H9 (cell line): ENCODE results near the gene DUSP23. TPM values are rescaled to one million over a fixed set of nuclear protein-coding genes. Genes with fewer than 3 reads are reported as not detected.

Experiments used
- DNase-seq: peaks from one replicate; pipeline ENCODE4 v3.0.0-alpha.2; 2017
- H2AFZ ChIP-seq: one replicate; pipeline ENCODE4 v1.6.1; 2013; ENCODE audit warnings: mild to moderate bottlenecking, low read length, control low read depth, moderate library complexity
- H2AK5ac ChIP-seq: 2 replicates; pipeline ENCODE4 v1.6.1; 2013; ENCODE audit warnings: low read length, control low read depth, mixed read lengths; ENCODE audit not compliant: insufficient read length
- H2BK120ac ChIP-seq: one replicate; pipeline ENCODE4 v1.6.1; 2013; ENCODE audit warnings: low read depth, mild to moderate bottlenecking, low read length, control low read depth, inconsistent platforms; ENCODE audit not compliant: poor library complexity, severe bottlenecking
- H2BK12ac ChIP-seq: 2 replicates; pipeline ENCODE4 v1.6.1; 2013; ENCODE audit warnings: low read length, control low read depth, mixed read lengths, low read depth; ENCODE audit not compliant: insufficient read length
- H2BK15ac ChIP-seq: 2 replicates; pipeline ENCODE4 v1.6.1; 2013; ENCODE audit warnings: low read depth, low read length, control low read depth
- H2BK20ac ChIP-seq: one replicate; pipeline ENCODE4 v1.6.1; 2013; ENCODE audit warnings: low read depth, mild to moderate bottlenecking, low read length, control low read depth, inconsistent platforms; ENCODE audit not compliant: poor library complexity, severe bottlenecking
- H2BK5ac ChIP-seq: 2 replicates; pipeline ENCODE4 v1.6.1; 2013; ENCODE audit warnings: low read length, control low read depth, mixed read lengths; ENCODE audit not compliant: insufficient read length
- H3K14ac ChIP-seq: 2 replicates; pipeline ENCODE4 v1.6.1; 2013; ENCODE audit warnings: low read length, control low read depth; ENCODE audit not compliant: insufficient read depth
- H3K18ac ChIP-seq: 2 replicates; pipeline ENCODE4 v1.6.1; 2013; ENCODE audit warnings: low read depth, mild to moderate bottlenecking, mixed read lengths, low read length, control low read depth; ENCODE audit not compliant: insufficient read length
- H3K23ac ChIP-seq: 2 replicates; pipeline ENCODE4 v1.6.1; 2013; ENCODE audit warnings: low read length, control low read depth, mixed read lengths, low read depth; ENCODE audit not compliant: insufficient read length
- H3K23me2 ChIP-seq: 2 replicates; pipeline ENCODE4 v1.6.1; 2013; ENCODE audit warnings: low read depth, mild to moderate bottlenecking, mixed read lengths, low read length, control low read depth; ENCODE audit not compliant: insufficient read length, poor library complexity, severe bottlenecking
- H3K27ac ChIP-seq: 2 replicates; pipeline ENCODE4 v1.5.1; 2013; ENCODE audit warnings: low read length, control low read depth, mixed read lengths, low read depth; ENCODE audit not compliant: insufficient read length
- H3K27me3 ChIP-seq: 2 replicates; pipeline ENCODE4 v1.6.1; 2013; ENCODE audit warnings: low read length, control low read depth, inconsistent platforms; ENCODE audit not compliant: insufficient read depth
- H3K4ac ChIP-seq: 2 replicates; pipeline ENCODE4 v1.6.1; 2013; ENCODE audit warnings: low read depth, mild to moderate bottlenecking, control low read depth, inconsistent platforms, low read length, moderate library complexity
- H3K4me1 ChIP-seq: 2 replicates; pipeline ENCODE4 v1.6.1; 2013; ENCODE audit warnings: low read length, control low read depth, inconsistent platforms; ENCODE audit not compliant: insufficient read depth
- H3K4me2 ChIP-seq: 2 replicates; pipeline ENCODE4 v1.6.1; 2013; ENCODE audit warnings: low read length, control low read depth, mixed read lengths; ENCODE audit not compliant: insufficient read length, insufficient read depth
- H3K56ac ChIP-seq: 2 replicates; pipeline ENCODE4 v1.6.1; 2013; ENCODE audit warnings: low read depth, mild to moderate bottlenecking, mixed read lengths, low read length, control low read depth; ENCODE audit not compliant: insufficient read length
- H3K79me1 ChIP-seq: 2 replicates; pipeline ENCODE4 v1.6.1; 2013; ENCODE audit warnings: low read depth, mild to moderate bottlenecking, moderate library complexity, low read length, control low read depth, inconsistent platforms; ENCODE audit not compliant: insufficient read depth, poor library complexity, severe bottlenecking
- H3K79me2 ChIP-seq: 2 replicates; pipeline ENCODE4 v1.6.1; 2013; ENCODE audit warnings: low read length, control low read depth, inconsistent platforms; ENCODE audit not compliant: insufficient read depth
- H3K9ac ChIP-seq: 2 replicates; pipeline ENCODE4 v1.6.1; 2013; ENCODE audit warnings: low read length, control low read depth, mixed read lengths; ENCODE audit not compliant: insufficient read length; ENCODE audit errors: extremely low read depth
- H3K9me3 ChIP-seq: one replicate; pipeline ENCODE4 v1.6.1; 2013; ENCODE audit warnings: low read depth, low read length, inconsistent platforms; ENCODE audit not compliant: control insufficient read depth
- H3T11ph ChIP-seq: one replicate; pipeline ENCODE4 v1.6.1; 2013; ENCODE audit warnings: mild to moderate bottlenecking, low read length, control low read depth, inconsistent platforms
- H4K20me1 ChIP-seq: one replicate; pipeline ENCODE4 v1.6.1; 2013; ENCODE audit not compliant: control insufficient read depth, insufficient read length, insufficient read depth
- H4K5ac ChIP-seq: 2 replicates; pipeline ENCODE4 v1.6.1; 2013; ENCODE audit warnings: low read depth, mild to moderate bottlenecking, mixed read lengths, low read length, control low read depth; ENCODE audit not compliant: insufficient read length
- H4K8ac ChIP-seq: replicated peaks from 2 replicates; pipeline ENCODE4 v1.6.1; 2013; ENCODE audit warnings: low read length, control low read depth, mixed read lengths, low read depth; ENCODE audit not compliant: insufficient read length
- H4K91ac ChIP-seq: 2 replicates; pipeline ENCODE4 v1.6.1; 2013; ENCODE audit warnings: low read depth, mild to moderate bottlenecking, moderate library complexity, mixed read lengths, low read length, control low read depth; ENCODE audit not compliant: insufficient read length
- H3K27ac Mint-ChIP-seq, 3 experiments: 2 replicates in 2 of 3; 3 replicates in 1 of 3; pipeline ENCODE4 v1.8.0; 2020 to 2021; ENCODE audit warnings: mixed read lengths in 3 of 3, mild to moderate bottlenecking in 1 of 3, moderate library complexity in 1 of 3
- H3K27me3 Mint-ChIP-seq: 2 replicates; pipeline ENCODE4 v1.8.0; 2021; ENCODE audit warnings: low read depth, mild to moderate bottlenecking, moderate library complexity, mixed read lengths
- H3K36me3 Mint-ChIP-seq, 3 experiments: 2 replicates in 2 of 3; 3 replicates in 1 of 3; pipeline ENCODE4 v1.8.0; 2020 to 2021; ENCODE audit warnings: low read depth in 3 of 3, mixed read lengths in 3 of 3; ENCODE audit not compliant: insufficient read depth in 1 of 3
- H3K4me1 Mint-ChIP-seq, 2 experiments: 2 replicates each; pipeline ENCODE4 v1.8.0; 2020; ENCODE audit warnings: mixed read lengths in 2 of 2
- H3K4me3 Mint-ChIP-seq, 2 experiments: 2 replicates in 1 of 2; 3 replicates in 1 of 2; pipeline ENCODE4 v1.8.0; 2020 to 2021; ENCODE audit warnings: mild to moderate bottlenecking in 2 of 2, mixed read lengths in 2 of 2, moderate library complexity in 1 of 2
- H3K9me3 Mint-ChIP-seq, 2 experiments: 2 replicates in 1 of 2; 3 replicates in 1 of 2; pipeline ENCODE4 v1.8.0; 2020; ENCODE audit warnings: mild to moderate bottlenecking in 2 of 2, mixed read lengths in 2 of 2, moderate library complexity in 1 of 2
- WGBS: extraction: QIAGEN DNeasy Blood & Tissue Kit; methylation state at CpG from one replicate; pipeline ENCODE4 v1.1.7; 2013; ENCODE audit warnings: missing lambda C conversion rate, low lambda C conversion rate, mixed read lengths; ENCODE audit not compliant: insufficient read length; ENCODE audit errors: extremely low coverage; 5-methylcytosine and 5-hydroxymethylcytosine counted together
- total RNA-seq: library from RNA; stranded (reverse); gene quantifications from 2 replicates; pipeline ENCODE4 v1.2.1, GENCODE V29; 2021
- TF ChIP-seq, protein P1 (sequence below): fragments of 200-600 bp; sonication (generic); conservative IDR thresholded peaks from 3 replicates; pipeline ENCODE4 v1.8.0; 2021; ENCODE audit warnings: antibody characterized with exemption, mild to moderate bottlenecking

Gene DUSP23
- total RNA-seq, 1 experiment from 2014 or later = 25.0 TPM

DNA sequence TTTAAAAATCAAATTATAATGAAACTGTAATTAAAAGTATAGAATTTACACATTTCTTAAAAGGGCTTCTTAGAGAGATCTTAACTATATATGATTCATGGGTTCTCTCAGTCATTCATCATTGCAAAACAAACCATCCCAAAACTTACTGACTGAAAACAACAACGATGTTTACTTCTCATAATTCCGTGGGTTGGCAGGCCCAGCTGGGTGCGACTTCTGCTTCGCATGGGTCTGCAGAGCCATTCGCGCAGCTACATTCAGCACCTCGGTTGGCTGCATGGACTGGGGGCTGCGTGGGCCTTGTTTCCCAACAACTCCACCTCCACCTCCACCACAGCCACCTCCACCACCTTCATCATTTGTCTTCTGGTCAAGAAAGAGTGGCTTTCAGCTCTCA, 50.0 kb downstream of the DUSP23 start:
- Histone ChIP-seq H4K91ac (no peak overlapping the region), H3K18ac (no peak overlapping the region), H3K27ac (no peak overlapping the region), H2BK12ac (no peak overlapping the region), H3K23ac (no peak overlapping the region), H3K79me2 (no peaks in the 10 kb centered on the region), H4K20me1 (no peaks in the 10 kb centered on the region), H3K14ac (no peak overlapping the region), H3K27me3 (no peaks in the 10 kb centered on the region), H3K4me1 (no peaks in the 10 kb centered on the region), H3K9ac (no peak overlapping the region), H2BK120ac (no peak overlapping the region), H3T11ph (no peak overlapping the region), H2BK20ac (no peak overlapping the region), H2BK5ac (no peak overlapping the region), H2BK15ac (no peak overlapping the region), H4K8ac (no peak overlapping the region), H3K9me3 (no peaks in the 10 kb centered on the region), H3K4me2 (no peak overlapping the region), H2AFZ (no peak overlapping the region), H3K56ac (no peak overlapping the region), H2AK5ac (no peak overlapping the region), H3K79me1 (no peaks in the 10 kb centered on the region), H3K23me2 (no peaks in the 10 kb centered on the region), H4K5ac (no peak overlapping the region), H3K4ac (no peak overlapping the region)
- Mint-ChIP-seq H3K9me3 (no peaks in the 10 kb centered on the region), H3K27ac (no peak overlapping the region), H3K36me3 (no peaks in the 10 kb centered on the region), H3K4me3 (no peak overlapping the region), H3K4me1 (peaks cover 15 to 20% of the 10 kb centered on the region in 2 experiments), H3K27me3 (peaks cover 49% of the 10 kb centered on the region)
- DNase-seq = no peak
- WGBS = no CpG with 5 or more reads among the region's 8 CpGs
- TF ChIP-seq, protein P1, sequence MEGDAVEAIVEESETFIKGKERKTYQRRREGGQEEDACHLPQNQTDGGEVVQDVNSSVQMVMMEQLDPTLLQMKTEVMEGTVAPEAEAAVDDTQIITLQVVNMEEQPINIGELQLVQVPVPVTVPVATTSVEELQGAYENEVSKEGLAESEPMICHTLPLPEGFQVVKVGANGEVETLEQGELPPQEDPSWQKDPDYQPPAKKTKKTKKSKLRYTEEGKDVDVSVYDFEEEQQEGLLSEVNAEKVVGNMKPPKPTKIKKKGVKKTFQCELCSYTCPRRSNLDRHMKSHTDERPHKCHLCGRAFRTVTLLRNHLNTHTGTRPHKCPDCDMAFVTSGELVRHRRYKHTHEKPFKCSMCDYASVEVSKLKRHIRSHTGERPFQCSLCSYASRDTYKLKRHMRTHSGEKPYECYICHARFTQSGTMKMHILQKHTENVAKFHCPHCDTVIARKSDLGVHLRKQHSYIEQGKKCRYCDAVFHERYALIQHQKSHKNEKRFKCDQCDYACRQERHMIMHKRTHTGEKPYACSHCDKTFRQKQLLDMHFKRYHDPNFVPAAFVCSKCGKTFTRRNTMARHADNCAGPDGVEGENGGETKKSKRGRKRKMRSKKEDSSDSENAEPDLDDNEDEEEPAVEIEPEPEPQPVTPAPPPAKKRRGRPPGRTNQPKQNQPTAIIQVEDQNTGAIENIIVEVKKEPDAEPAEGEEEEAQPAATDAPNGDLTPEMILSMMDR = no peak
